HG03196 (cell line): Measurements from ENCODE around the gene CCSER2.
"Not testable (repeated sequence)": the region's sequence is repeated elsewhere in the genome, so short reads cannot be mapped to it uniquely, and the experiment has no call there.

Source experiments
- ATAC-seq: cut with Tn5 transposase; IDR thresholded peaks from one replicate; pipeline ENCODE4 v1.9.1; 2021; ENCODE audit not compliant: unreplicated experiment

CCSER2 gene

GRCh38 chr10:84432891-84433290 is 104.5 kb downstream of the CCSER2 start:
- ATAC-seq, result no peak

- no peak for ATAC-seq
These were observed 112.4 kb downstream of the CCSER2 start for GRCh38 chr10:84440781-84441180.

- ATAC-seq, result no peak
These were observed 119.5 kb downstream of the CCSER2 start for GRCh38 chr10:84447701-84448400.

- not testable (repeated sequence) for ATAC-seq
These were observed 121.0 kb downstream of the CCSER2 start for GRCh38 chr10:84449351-84449750.

GRCh38 chr10:84452003-84452402 is 123.6 kb downstream of the CCSER2 start:
- ATAC-seq, result no peak

GRCh38 chr10:84453303-84453702 is 124.9 kb downstream of the CCSER2 start:
- no peak for ATAC-seq

- ATAC-seq, result no peak
These were observed 127.7 kb downstream of the CCSER2 start for GRCh38 chr10:84456126-84456525.

- ATAC-seq, result no peak
These were observed 132.1 kb downstream of the CCSER2 start for GRCh38 chr10:84460520-84460919.

- ATAC-seq, result no peak
These were observed 141.1 kb downstream of the CCSER2 start for GRCh38 chr10:84469470-84469869.

GRCh38 chr10:84473136-84473535 is 144.7 kb downstream of the CCSER2 start:
- ATAC-seq, result no peak

- ATAC-seq, result no peak
These were observed 149.2 kb downstream of the CCSER2 start for GRCh38 chr10:84477398-84478128.

GRCh38 chr10:84478151-84478550 is 149.8 kb downstream of the CCSER2 start:
- ATAC-seq, result no peak

- no peak for ATAC-seq
These were observed 150.3 kb downstream of the CCSER2 start for GRCh38 chr10:84478679-84479078.

GRCh38 chr10:84484541-84484940 is 156.2 kb downstream of the CCSER2 start:
- ATAC-seq, result no peak

- no peak for ATAC-seq
These were observed 165.0 kb downstream of the CCSER2 start for GRCh38 chr10:84493361-84493760.

- no peak for ATAC-seq
These were observed 165.8 kb downstream of the CCSER2 start for GRCh38 chr10:84493951-84494848.

GRCh38 chr10:84494849-84495180 is 166.4 kb downstream of the CCSER2 start:
- ATAC-seq, result no peak

GRCh38 chr10:84497978-84498377 is 169.6 kb downstream of the CCSER2 start:
- no peak for ATAC-seq

GRCh38 chr10:84499039-84499438 is 170.7 kb downstream of the CCSER2 start:
- not testable (repeated sequence) for ATAC-seq

- ATAC-seq, result no peak
These were observed 171.5 kb downstream of the CCSER2 start for GRCh38 chr10:84499846-84500245.

GRCh38 chr10:84510121-84510520 is 181.7 kb downstream of the CCSER2 start:
- no peak for ATAC-seq

- ATAC-seq, result no peak
These were observed 182.7 kb downstream of the CCSER2 start for GRCh38 chr10:84511106-84511505.
